Activated CD4-positive, alpha-beta T cell treated with anti-CD3 and anti-CD28 coated beads, Interleukin-2, amount 10 ng/mL, durations not matched to agents 24 days and 14 days (primary cell): Measurements from ENCODE around the gene CNIH3. TPM values are rescaled to one million over a fixed set of nuclear protein-coding genes. Genes with fewer than 3 reads are reported as not detected.

Experiments used
- DNase-seq: peaks from one replicate; pipeline ENCODE4 v3.0.0; 2022
- H3K27ac Mint-ChIP-seq: one replicate; pipeline ENCODE4 v1.8.0; 2022; ENCODE audit warnings: mild to moderate bottlenecking, mixed read lengths
- H3K27me3 Mint-ChIP-seq: one replicate; pipeline ENCODE4 v1.8.0; 2022; ENCODE audit warnings: mixed read lengths
- H3K36me3 Mint-ChIP-seq: one replicate; pipeline ENCODE4 v1.8.0; 2022; ENCODE audit warnings: low read depth, mild to moderate bottlenecking, mixed read lengths
- H3K4me1 Mint-ChIP-seq: one replicate; pipeline ENCODE4 v1.8.0; 2021; ENCODE audit warnings: mixed read lengths
- H3K4me3 Mint-ChIP-seq: one replicate; pipeline ENCODE4 v1.8.0; 2022; ENCODE audit warnings: mild to moderate bottlenecking, moderate library complexity, mixed read lengths
- H3K9me3 Mint-ChIP-seq: one replicate; pipeline ENCODE4 v1.8.0; 2021; ENCODE audit warnings: mixed read lengths
- intact Hi-C: fragments of 100-400 bp; cut with micrococcal nuclease; formaldehyde crosslinking; loops from one replicate; pipeline ENCODE4 v1.15.1; 2023
- total RNA-seq: library from RNA; stranded (reverse); gene quantifications from 2 replicates; pipeline ENCODE4 v1.2.3, GENCODE V29; 2022

CNIH3 gene
- total RNA-seq, 1 donor from 2014 or later: 1.1 TPM

- peaks cover 4% of the 10 kb centered on the region for H3K27me3 Mint-ChIP-seq
- no peaks in the 10 kb centered on the region for H3K9me3 Mint-ChIP-seq
- H3K36me3 Mint-ChIP-seq: no peaks in the 10 kb centered on the region
- H3K27ac Mint-ChIP-seq: no peak overlapping the region
- intact Hi-C loops: no loop called here
- no peak overlapping the region for H3K4me3 Mint-ChIP-seq
- DNase-seq: no peak
- H3K4me1 Mint-ChIP-seq: peaks cover 15% of the 10 kb centered on the region
These were observed 131.5 kb downstream of the CNIH3 start for GRCh38 chr1:224747578-224747977.

GRCh38 chr1:224749916-224750315, 133.8 kb downstream of the CNIH3 start:
- intact Hi-C loops: no loop called here
- H3K27ac Mint-ChIP-seq: no peak overlapping the region
- H3K36me3 Mint-ChIP-seq: no peaks in the 10 kb centered on the region
- H3K4me3 Mint-ChIP-seq: no peak overlapping the region
- H3K9me3 Mint-ChIP-seq: no peaks in the 10 kb centered on the region
- peaks cover 16% of the 10 kb centered on the region for H3K4me1 Mint-ChIP-seq
- no peak for DNase-seq
- peaks cover 2% of the 10 kb centered on the region for H3K27me3 Mint-ChIP-seq

- H3K9me3 Mint-ChIP-seq: no peaks in the 10 kb centered on the region
- no peak for DNase-seq
- intact Hi-C loops: no loop called here
- no peak overlapping the region for H3K4me3 Mint-ChIP-seq
- no peaks in the 10 kb centered on the region for H3K36me3 Mint-ChIP-seq
- H3K27me3 Mint-ChIP-seq: peaks cover 5% of the 10 kb centered on the region
- H3K4me1 Mint-ChIP-seq: peaks cover 9% of the 10 kb centered on the region
- H3K27ac Mint-ChIP-seq: no peak overlapping the region
These were observed 135.7 kb downstream of the CNIH3 start for GRCh38 chr1:224751624-224752311.

GRCh38 chr1:224753491-224753890, 137.4 kb downstream of the CNIH3 start:
- H3K9me3 Mint-ChIP-seq: peaks cover under 1% of the 10 kb centered on the region
- DNase-seq: no peak
- H3K27me3 Mint-ChIP-seq: peaks cover 5% of the 10 kb centered on the region
- intact Hi-C loops: no loop called here
- no peaks in the 10 kb centered on the region for H3K36me3 Mint-ChIP-seq
- no peak overlapping the region for H3K27ac Mint-ChIP-seq
- no peak overlapping the region for H3K4me3 Mint-ChIP-seq
- peaks cover 9% of the 10 kb centered on the region for H3K4me1 Mint-ChIP-seq

- no peak overlapping the region for H3K4me3 Mint-ChIP-seq
- peaks cover 9% of the 10 kb centered on the region for H3K9me3 Mint-ChIP-seq
- intact Hi-C loops: no loop called here
- H3K27ac Mint-ChIP-seq: no peak overlapping the region
- peaks cover 6% of the 10 kb centered on the region for H3K4me1 Mint-ChIP-seq
- DNase-seq: no peak
- H3K27me3 Mint-ChIP-seq: peaks cover 6% of the 10 kb centered on the region
- H3K36me3 Mint-ChIP-seq: no peaks in the 10 kb centered on the region
These were observed 139.5 kb downstream of the CNIH3 start for GRCh38 chr1:224755586-224755985.

- Mint-ChIP-seq H3K9me3 (peaks cover 9% of the 10 kb centered on the region), H3K4me1 (peaks cover 2% of the 10 kb centered on the region), H3K4me3 (no peak overlapping the region), H3K36me3 (no peaks in the 10 kb centered on the region), H3K27me3 (peaks cover 10% of the 10 kb centered on the region), H3K27ac (no peak overlapping the region)
- intact Hi-C loops: no loop called here
- DNase-seq: no peak
These were observed 141.4 kb downstream of the CNIH3 start for GRCh38 chr1:224757508-224757907.

GRCh38 chr1:224759135-224759534, 143.0 kb downstream of the CNIH3 start:
- no peak for DNase-seq
- Mint-ChIP-seq H3K9me3 (peaks cover 9% of the 10 kb centered on the region), H3K4me3 (no peak overlapping the region), H3K36me3 (no peaks in the 10 kb centered on the region), H3K27me3 (peaks cover 10% of the 10 kb centered on the region), H3K27ac (no peak overlapping the region), H3K4me1 (no peaks in the 10 kb centered on the region)
- intact Hi-C loops: no loop called here

GRCh38 chr1:224759681-224760091, 143.6 kb downstream of the CNIH3 start:
- H3K27me3 Mint-ChIP-seq: peaks cover 11% of the 10 kb centered on the region
- DNase-seq: no peak
- H3K4me3 Mint-ChIP-seq: no peak overlapping the region
- intact Hi-C loops: no loop called here
- H3K9me3 Mint-ChIP-seq: peaks cover 9% of the 10 kb centered on the region
- no peaks in the 10 kb centered on the region for H3K36me3 Mint-ChIP-seq
- H3K27ac Mint-ChIP-seq: no peak overlapping the region
- H3K4me1 Mint-ChIP-seq: no peaks in the 10 kb centered on the region

- H3K4me3 Mint-ChIP-seq: no peak overlapping the region
- H3K9me3 Mint-ChIP-seq: peaks cover 9% of the 10 kb centered on the region
- H3K4me1 Mint-ChIP-seq: no peaks in the 10 kb centered on the region
- intact Hi-C loops: no loop called here
- DNase-seq: no peak
- peaks cover 11% of the 10 kb centered on the region for H3K27me3 Mint-ChIP-seq
- no peaks in the 10 kb centered on the region for H3K36me3 Mint-ChIP-seq
- H3K27ac Mint-ChIP-seq: no peak overlapping the region
These were observed 144.0 kb downstream of the CNIH3 start for GRCh38 chr1:224760163-224760562.

- H3K4me1 Mint-ChIP-seq: no peaks in the 10 kb centered on the region
- no peak for DNase-seq
- H3K36me3 Mint-ChIP-seq: no peaks in the 10 kb centered on the region
- H3K4me3 Mint-ChIP-seq: no peak overlapping the region
- H3K27me3 Mint-ChIP-seq: peaks cover 12% of the 10 kb centered on the region
- intact Hi-C loops: no loop called here
- H3K27ac Mint-ChIP-seq: no peak overlapping the region
- H3K9me3 Mint-ChIP-seq: peaks cover 9% of the 10 kb centered on the region
These were observed 145.1 kb downstream of the CNIH3 start for GRCh38 chr1:224761245-224761644.

GRCh38 chr1:224762046-224762445, 145.9 kb downstream of the CNIH3 start:
- intact Hi-C loops: no loop called here
- peaks cover 12% of the 10 kb centered on the region for H3K27me3 Mint-ChIP-seq
- H3K4me3 Mint-ChIP-seq: no peak overlapping the region
- no peaks in the 10 kb centered on the region for H3K36me3 Mint-ChIP-seq
- peaks cover 9% of the 10 kb centered on the region for H3K9me3 Mint-ChIP-seq
- no peaks in the 10 kb centered on the region for H3K4me1 Mint-ChIP-seq
- no peak overlapping the region for H3K27ac Mint-ChIP-seq
- no peak for DNase-seq

GRCh38 chr1:224762701-224763100, 146.6 kb downstream of the CNIH3 start:
- no peaks in the 10 kb centered on the region for H3K36me3 Mint-ChIP-seq

GRCh38 chr1:224763126-224763775, 147.1 kb downstream of the CNIH3 start:
- H3K27ac Mint-ChIP-seq: no peak overlapping the region
- intact Hi-C loops: no loop called here
- H3K4me1 Mint-ChIP-seq: no peaks in the 10 kb centered on the region
- no peak overlapping the region for H3K4me3 Mint-ChIP-seq
- no peak for DNase-seq
- peaks cover 9% of the 10 kb centered on the region for H3K9me3 Mint-ChIP-seq
- H3K27me3 Mint-ChIP-seq: peaks cover 14% of the 10 kb centered on the region
- no peaks in the 10 kb centered on the region for H3K36me3 Mint-ChIP-seq

More at GRCh38 chr1:224762701-224763100, 146.6 kb downstream of the CNIH3 start:
- intact Hi-C loops: no loop called here
- Mint-ChIP-seq H3K9me3 (peaks cover 9% of the 10 kb centered on the region), H3K4me3 (no peak overlapping the region), H3K27me3 (peaks cover 12% of the 10 kb centered on the region), H3K27ac (no peak overlapping the region), H3K4me1 (no peaks in the 10 kb centered on the region)
- DNase-seq: no peak

GRCh38 chr1:224766266-224766665, 150.1 kb downstream of the CNIH3 start:
- Mint-ChIP-seq H3K9me3 (no peaks in the 10 kb centered on the region), H3K27ac (no peak overlapping the region), H3K27me3 (peaks cover 11% of the 10 kb centered on the region), H3K4me3 (no peak overlapping the region), H3K4me1 (no peaks in the 10 kb centered on the region), H3K36me3 (no peaks in the 10 kb centered on the region)
- intact Hi-C loops: no loop called here
- no peak for DNase-seq
